Liver (tissue), 9 donors: Measurements from ENCODE around the gene ZNF33B. TPM values are rescaled to one million over a fixed set of nuclear protein-coding genes. Genes with fewer than 3 reads are reported as not detected.

Experiments used
- DNase-seq: peaks from one replicate; pipeline ENCODE4 v3.0.0-alpha.2; 2017; ENCODE audit warnings: low spot score
- H3K27ac ChIP-seq, 2 donors: one replicate each; pipeline ENCODE4 v1.7.0; 2013; ENCODE audit warnings: inconsistent platforms in 2 of 2, low read length in 2 of 2, control low read depth in 1 of 2, low read depth in 1 of 2, mild to moderate bottlenecking in 1 of 2
- H3K27me3 ChIP-seq, 4 donors: one replicate each; pipeline versions ENCODE4 v1.6.1 to v1.7.0; 2013; ENCODE audit warnings: low read length in 3 of 4, inconsistent platforms in 1 of 4, mild to moderate bottlenecking in 1 of 4, moderate library complexity in 1 of 4; ENCODE audit not compliant: control insufficient read depth in 4 of 4, insufficient read depth in 4 of 4
- H3K36me3 ChIP-seq, 4 donors: one replicate each; pipeline versions ENCODE4 v1.6.1 to v1.7.0; 2013; ENCODE audit warnings: low read length in 3 of 4, mild to moderate bottlenecking in 3 of 4, low read depth in 1 of 4, moderate library complexity in 1 of 4; ENCODE audit not compliant: control insufficient read depth in 4 of 4, insufficient read depth in 3 of 4
- H3K4me1 ChIP-seq, 4 donors: one replicate each; pipeline versions ENCODE4 v1.6.1 to v1.7.0; 2013; ENCODE audit warnings: low read length in 3 of 4, mild to moderate bottlenecking in 3 of 4, moderate library complexity in 1 of 4; ENCODE audit not compliant: control insufficient read depth in 4 of 4, insufficient read depth in 4 of 4
- H3K4me3 ChIP-seq, 3 donors: one replicate each; pipeline versions ENCODE4 v1.6.1 to v1.7.0; 2013; ENCODE audit warnings: low read length in 3 of 3, control low read depth in 1 of 3, low read depth in 1 of 3, mild to moderate bottlenecking in 1 of 3
- H3K9ac ChIP-seq, 2 donors: one replicate each; pipeline ENCODE4 v1.7.0; 2013; ENCODE audit warnings: low read length in 2 of 2, mild to moderate bottlenecking in 2 of 2, moderate library complexity in 2 of 2, control low read depth in 1 of 2, low read depth in 1 of 2
- H3K9me3 ChIP-seq, 4 donors: one replicate each; pipeline versions ENCODE4 v1.6.1 to v1.7.0; 2013; ENCODE audit warnings: low read length in 3 of 4; ENCODE audit not compliant: control insufficient read depth in 4 of 4
- EGR1 ChIP-seq, 2 donors: IDR thresholded peaks; 2 replicates each; pipeline ENCODE4 v1.6.1; 2016 to 2018; ENCODE audit warnings: antibody characterized with exemption in 2 of 2, low read depth in 2 of 2
- FOXA1 ChIP-seq: IDR thresholded peaks from 2 replicates; pipeline ENCODE4 v1.6.1; 2016; ENCODE audit warnings: antibody characterized with exemption
- FOXA2 ChIP-seq: IDR thresholded peaks from 2 replicates; pipeline ENCODE4 v1.6.1; 2016; ENCODE audit warnings: antibody characterized with exemption
- GABPA ChIP-seq, 2 donors: IDR thresholded peaks in 1 of 2; conservative IDR thresholded peaks in 1 of 2; 2 replicates each; pipeline ENCODE4 v1.6.1; 2016; ENCODE audit warnings: antibody characterized with exemption in 2 of 2, mild to moderate bottlenecking in 1 of 2, moderate library complexity in 1 of 2
- HNF4A ChIP-seq, 2 donors: conservative IDR thresholded peaks; 2 replicates each; pipeline ENCODE4 v1.6.1; 2016; ENCODE audit warnings: antibody characterized with exemption in 2 of 2, mild to moderate bottlenecking in 2 of 2
- HNF4G ChIP-seq: IDR thresholded peaks from 2 replicates; pipeline ENCODE4 v1.6.1; 2016; ENCODE audit warnings: antibody characterized with exemption
- JUND ChIP-seq, 2 donors: IDR thresholded peaks; 2 replicates each; pipeline ENCODE4 v1.6.1; 2016; ENCODE audit warnings: antibody characterized with exemption in 2 of 2
- MAX ChIP-seq: IDR thresholded peaks from 2 replicates; pipeline ENCODE4 v1.6.1; 2016; ENCODE audit warnings: antibody characterized with exemption
- NR2F2 ChIP-seq: IDR thresholded peaks from 2 replicates; pipeline ENCODE4 v1.6.1; 2016; ENCODE audit warnings: antibody characterized with exemption
- RAD21 ChIP-seq, 2 donors: IDR thresholded peaks; 2 replicates each; pipeline ENCODE4 v1.6.1; 2016; ENCODE audit warnings: antibody characterized with exemption in 2 of 2, mild to moderate bottlenecking in 2 of 2
- REST ChIP-seq: IDR thresholded peaks from 2 replicates; pipeline ENCODE4 v1.6.1; 2016; ENCODE audit warnings: antibody characterized with exemption, mild to moderate bottlenecking
- RXRA ChIP-seq, 2 donors: IDR thresholded peaks; 2 replicates each; pipeline ENCODE4 v1.6.1; 2017 to 2018; ENCODE audit warnings: antibody characterized with exemption in 2 of 2, mild to moderate bottlenecking in 1 of 2
- SP1 ChIP-seq: IDR thresholded peaks from 2 replicates; pipeline ENCODE4 v1.6.1; 2018; ENCODE audit warnings: antibody characterized with exemption, mild to moderate bottlenecking
- TAF1 ChIP-seq: conservative IDR thresholded peaks from 2 replicates; pipeline ENCODE4 v1.6.1; 2016; ENCODE audit warnings: antibody characterized with exemption, mild to moderate bottlenecking
- YY1 ChIP-seq: IDR thresholded peaks from 2 replicates; pipeline ENCODE4 v1.6.1; 2016; ENCODE audit warnings: antibody characterized with exemption, mild to moderate bottlenecking
- WGBS: extraction: QIAGEN DNeasy Blood & Tissue Kit; methylation state at CpG from one replicate; pipeline ENCODE4 v1.1.7; 2013; 5-methylcytosine and 5-hydroxymethylcytosine counted together
- polyA plus RNA-seq, 2 donors: library from polyadenylated mRNA; stranded (reverse) in 1 of 2; unstranded in 1 of 2; fragments of 200-250 nt in 1 of 2; fragments of >200 nt in 1 of 2; fragmentation: Nextera tagmentation in 1 of 2; extraction: Ambion mirVana in 1 of 2; gene quantifications; one replicate each; pipeline versions ENCODE4 v1.2.1 to v1.2.3, GENCODE V29; 2013 to 2015
- total RNA-seq, 2 donors: library from RNA; depleted of rRNA; stranded (reverse); fragments of >200 nt; gene quantifications; one replicate each; pipeline ENCODE4 v1.2.3, GENCODE V29; 2014
- TF ChIP-seq, protein P1 (sequence below): IDR thresholded peaks from 2 replicates; pipeline ENCODE4 v1.6.1; 2016; ENCODE audit warnings: antibody characterized with exemption
- TF ChIP-seq, protein P2 (sequence below): fragments of 150-350 bp; IDR thresholded peaks from 2 replicates; pipeline ENCODE4 v1.5.1; 2017; ENCODE audit warnings: improper control_type of control experiment, low read depth, low read length; ENCODE audit not compliant: missing input control
- TF ChIP-seq, protein P3 (sequence below): IDR thresholded peaks from 2 replicates; pipeline ENCODE4 v1.6.1; 2016; ENCODE audit warnings: antibody characterized with exemption
- donor health status: healthy.
- donor health status: healthy.
- donor health status: healthy.
- donor health status: healthy.
- donor health status: healthy.

Gene ZNF33B
- total and polyA plus RNA-seq, 4 donors, result 5.6 to 16.0 (median 8.5) TPM

GRCh38 chr10:42618424-42618823 lies 19.9 kb downstream of the ZNF33B start:
- Histone ChIP-seq H3K9ac (no peak overlapping the region), H3K27me3 (no peaks in the 10 kb centered on the region), H3K4me3 (no peak overlapping the region), H3K36me3 (peaks cover 3 to 17% (median 12%) of the 10 kb centered on the region in 4 donors), H3K27ac (no peak overlapping the region), H3K4me1 (no peaks in the 10 kb centered on the region), H3K9me3 (no peaks in the 10 kb centered on the region)
- TF ChIP-seq HNF4G, result no peak
- WGBS, result 96% methylated on average over 4 of the region's 4 CpGs
- no peak for DNase-seq

- Histone ChIP-seq H3K36me3 (peaks cover 4 to 22% (median 12%) of the 10 kb centered on the region in 4 donors), H3K9ac (no peak overlapping the region), H3K4me1 (no peaks in the 10 kb centered on the region), H3K27ac (no peak overlapping the region), H3K4me3 (no peak overlapping the region), H3K9me3 (no peaks in the 10 kb centered on the region), H3K27me3 (no peaks in the 10 kb centered on the region)
- WGBS, result 67% methylated on average over 3 of the region's 3 CpGs
- no peak for DNase-seq
- no peak for TF ChIP-seq TAF1
- TF ChIP-seq, protein P1, sequence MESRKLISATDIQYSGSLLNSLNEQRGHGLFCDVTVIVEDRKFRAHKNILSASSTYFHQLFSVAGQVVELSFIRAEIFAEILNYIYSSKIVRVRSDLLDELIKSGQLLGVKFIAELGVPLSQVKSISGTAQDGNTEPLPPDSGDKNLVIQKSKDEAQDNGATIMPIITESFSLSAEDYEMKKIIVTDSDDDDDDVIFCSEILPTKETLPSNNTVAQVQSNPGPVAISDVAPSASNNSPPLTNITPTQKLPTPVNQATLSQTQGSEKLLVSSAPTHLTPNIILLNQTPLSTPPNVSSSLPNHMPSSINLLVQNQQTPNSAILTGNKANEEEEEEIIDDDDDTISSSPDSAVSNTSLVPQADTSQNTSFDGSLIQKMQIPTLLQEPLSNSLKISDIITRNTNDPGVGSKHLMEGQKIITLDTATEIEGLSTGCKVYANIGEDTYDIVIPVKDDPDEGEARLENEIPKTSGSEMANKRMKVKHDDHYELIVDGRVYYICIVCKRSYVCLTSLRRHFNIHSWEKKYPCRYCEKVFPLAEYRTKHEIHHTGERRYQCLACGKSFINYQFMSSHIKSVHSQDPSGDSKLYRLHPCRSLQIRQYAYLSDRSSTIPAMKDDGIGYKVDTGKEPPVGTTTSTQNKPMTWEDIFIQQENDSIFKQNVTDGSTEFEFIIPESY, result no peak
- no peak for TF ChIP-seq FOXA1
- TF ChIP-seq RAD21 (IDR thresholded peaks at IDR 0.05), result no peak
- no peak for TF ChIP-seq HNF4A (conservative IDR thresholded peaks at IDR 0.05)
- TF ChIP-seq YY1, result no peak
- TF ChIP-seq NR2F2, result no peak
- TF ChIP-seq GABPA (IDR thresholded peaks at IDR 0.05 in 1 of 2, conservative IDR thresholded peaks at IDR 0.05 in 1 of 2), result no peak
- TF ChIP-seq FOXA2, result no peak
- TF ChIP-seq EGR1 (IDR thresholded peaks at IDR 0.05; ENCODE audit: low read depth in 2 of 2), result no peak
- TF ChIP-seq REST, result no peak
- no peak for TF ChIP-seq MAX
- TF ChIP-seq, protein P2, sequence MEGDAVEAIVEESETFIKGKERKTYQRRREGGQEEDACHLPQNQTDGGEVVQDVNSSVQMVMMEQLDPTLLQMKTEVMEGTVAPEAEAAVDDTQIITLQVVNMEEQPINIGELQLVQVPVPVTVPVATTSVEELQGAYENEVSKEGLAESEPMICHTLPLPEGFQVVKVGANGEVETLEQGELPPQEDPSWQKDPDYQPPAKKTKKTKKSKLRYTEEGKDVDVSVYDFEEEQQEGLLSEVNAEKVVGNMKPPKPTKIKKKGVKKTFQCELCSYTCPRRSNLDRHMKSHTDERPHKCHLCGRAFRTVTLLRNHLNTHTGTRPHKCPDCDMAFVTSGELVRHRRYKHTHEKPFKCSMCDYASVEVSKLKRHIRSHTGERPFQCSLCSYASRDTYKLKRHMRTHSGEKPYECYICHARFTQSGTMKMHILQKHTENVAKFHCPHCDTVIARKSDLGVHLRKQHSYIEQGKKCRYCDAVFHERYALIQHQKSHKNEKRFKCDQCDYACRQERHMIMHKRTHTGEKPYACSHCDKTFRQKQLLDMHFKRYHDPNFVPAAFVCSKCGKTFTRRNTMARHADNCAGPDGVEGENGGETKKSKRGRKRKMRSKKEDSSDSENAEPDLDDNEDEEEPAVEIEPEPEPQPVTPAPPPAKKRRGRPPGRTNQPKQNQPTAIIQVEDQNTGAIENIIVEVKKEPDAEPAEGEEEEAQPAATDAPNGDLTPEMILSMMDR, result no peak
- no peak for TF ChIP-seq SP1
- TF ChIP-seq HNF4G, result no peak
- TF ChIP-seq RXRA (IDR thresholded peaks at IDR 0.05), result no peak
- TF ChIP-seq JUND (IDR thresholded peaks at IDR 0.05), result no peak
- TF ChIP-seq, protein P3, sequence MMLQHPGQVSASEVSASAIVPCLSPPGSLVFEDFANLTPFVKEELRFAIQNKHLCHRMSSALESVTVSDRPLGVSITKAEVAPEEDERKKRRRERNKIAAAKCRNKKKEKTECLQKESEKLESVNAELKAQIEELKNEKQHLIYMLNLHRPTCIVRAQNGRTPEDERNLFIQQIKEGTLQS, result no peak
These were observed 23.0 kb downstream of the ZNF33B start for GRCh38 chr10:42615419-42615818.
